Mucosa of descending colon (tissue), 3 donors: ENCODE results near the gene IHH. TPM values are rescaled to one million over a fixed set of nuclear protein-coding genes. Genes with fewer than 3 reads are reported as not detected.

Experiments used
- ATAC-seq: fragments of 200-7000 bp; cut with Tn5 transposase; one replicate; pipeline ENCODE4 v1.9.1; 2020; ENCODE audit warnings: mild to moderate bottlenecking, moderate library complexity
- DNase-seq, 3 donors: peaks; one replicate each; pipeline ENCODE4 v3.0.0-alpha.2; 2020
- H3K36me3 ChIP-seq: fragments of 200-600 bp; one replicate; pipeline ENCODE4 v1.8.0; 2021; ENCODE audit warnings: low read depth, mild to moderate bottlenecking
- H3K4me1 ChIP-seq: fragments of 200-600 bp; one replicate; pipeline ENCODE4 v1.8.0; 2021; ENCODE audit warnings: low read depth, mild to moderate bottlenecking
- H3K4me3 ChIP-seq: fragments of 200-600 bp; one replicate; pipeline ENCODE4 v1.8.0; 2021; ENCODE audit warnings: mild to moderate bottlenecking
- H3K9me3 ChIP-seq: fragments of 200-600 bp; one replicate; pipeline ENCODE4 v1.8.0; 2021; ENCODE audit warnings: mild to moderate bottlenecking
- CTCF ChIP-seq: fragments of 200-600 bp; IDR thresholded peaks from one replicate; pipeline ENCODE4 v1.8.0; 2022; ENCODE audit warnings: antibody characterized with exemption, mild to moderate bottlenecking
- intact Hi-C, 2 donors: fragments of 100-400 bp; cut with DNase I in 1 of 2; cut with micrococcal nuclease in 1 of 2; formaldehyde crosslinking; loops; one replicate each; pipeline versions ENCODE4 v1.11.0 to v1.11.1; 2022; cut with DNase I, micrococcal nuclease
- total RNA-seq, 3 donors: library from RNA; stranded (reverse); fragmentation: NEBNext Ultra II Directional in 2 of 3; extraction: Animal tissue kit (Norgen Biotek cat#: 25700) in 2 of 3; gene quantifications; one replicate each; pipeline versions ENCODE4 v1.2.1 to v1.2.4, GENCODE V29; 2021 to 2023
- donor health status: DM: no; HTN: no; CAD: no; lungs with moderate emphysema.
- donor health status: DM: no; HTN: no; CAD: no.
- donor health status: DM: no; HTN: yes; CAD: no.

Gene IHH
- total RNA-seq, 3 donors from 2014 or later: 31.0 to 91.2 (median 57.6) TPM

GRCh38 chr2:219087848-219088247, 27.1 kb upstream of the IHH start:
- H3K4me3 ChIP-seq: no peak overlapping the region
- intact Hi-C loops: no loop called here
- H3K9me3 ChIP-seq: no peaks in the 10 kb centered on the region
- H3K4me1 ChIP-seq: no peaks in the 10 kb centered on the region
- ATAC-seq (no peak), DNase-seq (no peak)
- no peak for TF ChIP-seq CTCF
- no peaks in the 10 kb centered on the region for H3K36me3 ChIP-seq

GRCh38 chr2:219087361-219087760, 26.6 kb upstream of the IHH start:
- DNase-seq (no peak), ATAC-seq (no peak)
- TF ChIP-seq CTCF: no peak
- Histone ChIP-seq H3K4me1 (no peaks in the 10 kb centered on the region), H3K36me3 (no peaks in the 10 kb centered on the region), H3K9me3 (no peaks in the 10 kb centered on the region), H3K4me3 (no peak overlapping the region)
- intact Hi-C loops: no loop called here

GRCh38 chr2:219086196-219086595, 25.5 kb upstream of the IHH start:
- Histone ChIP-seq H3K9me3 (no peaks in the 10 kb centered on the region), H3K36me3 (no peaks in the 10 kb centered on the region), H3K4me1 (peaks cover 7% of the 10 kb centered on the region), H3K4me3 (no peak overlapping the region)
- TF ChIP-seq CTCF: no peak
- intact Hi-C loops: no loop called here
- no peak for ATAC-seq
- DNase-seq: no peak

- DNase-seq: no peak
- H3K4me1 ChIP-seq: peaks cover 18% of the 10 kb centered on the region
- intact Hi-C loops: no loop called here
- H3K4me3 ChIP-seq: no peak overlapping the region
- H3K36me3 ChIP-seq: no peaks in the 10 kb centered on the region
- no peak for TF ChIP-seq CTCF
- no peak for ATAC-seq
- H3K9me3 ChIP-seq: no peaks in the 10 kb centered on the region
These were observed 24.1 kb upstream of the IHH start for GRCh38 chr2:219084791-219085190.

- H3K4me1 ChIP-seq: peaks cover 29% of the 10 kb centered on the region
- intact Hi-C loops: no loop called here
These were observed 21.7 kb upstream of the IHH start for GRCh38 chr2:219082332-219082958.

More at GRCh38 chr2:219082332-219082958, 21.7 kb upstream of the IHH start:
- DNase-seq: peak; percentile 70 to 78 (median 77)
- H3K9me3 ChIP-seq: no peaks in the 10 kb centered on the region
- peak; percentile 53 for ATAC-seq
- no peaks in the 10 kb centered on the region for H3K36me3 ChIP-seq
- TF ChIP-seq CTCF: no peak
- H3K4me3 ChIP-seq: no peak overlapping the region
